ENCODE data around the gene F3.
A peak's percentile ranks its signal among the peaks of the same experiment; 100 is the strongest.

Gene F3

DNA sequence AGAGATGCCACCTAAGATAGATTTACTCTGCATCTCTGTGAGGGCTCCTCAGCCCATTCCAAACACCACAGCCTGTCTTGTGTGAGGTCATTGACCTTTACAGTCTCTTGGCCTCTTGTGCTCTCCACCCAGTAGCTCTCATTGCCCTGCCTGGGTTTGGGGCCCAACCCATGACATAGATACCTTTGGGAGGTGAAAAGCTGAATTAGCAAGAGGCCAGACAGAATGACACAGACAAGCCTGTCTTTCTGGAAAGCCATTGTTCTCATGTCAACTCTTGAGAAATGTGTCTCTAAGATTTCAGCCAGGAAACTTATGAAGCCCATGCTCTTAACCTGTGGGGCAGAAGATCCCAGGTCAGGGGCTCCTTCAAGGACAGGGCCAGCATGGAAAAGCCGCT is 18.4 kb upstream of the F3 start:
- no peak overlapping the region for H3K4me3 ChIP-seq (ENCODE audit: low read length)
- DNase-seq (ENCODE audit: low read depth), result no peak
- TF ChIP-seq, protein P1, sequence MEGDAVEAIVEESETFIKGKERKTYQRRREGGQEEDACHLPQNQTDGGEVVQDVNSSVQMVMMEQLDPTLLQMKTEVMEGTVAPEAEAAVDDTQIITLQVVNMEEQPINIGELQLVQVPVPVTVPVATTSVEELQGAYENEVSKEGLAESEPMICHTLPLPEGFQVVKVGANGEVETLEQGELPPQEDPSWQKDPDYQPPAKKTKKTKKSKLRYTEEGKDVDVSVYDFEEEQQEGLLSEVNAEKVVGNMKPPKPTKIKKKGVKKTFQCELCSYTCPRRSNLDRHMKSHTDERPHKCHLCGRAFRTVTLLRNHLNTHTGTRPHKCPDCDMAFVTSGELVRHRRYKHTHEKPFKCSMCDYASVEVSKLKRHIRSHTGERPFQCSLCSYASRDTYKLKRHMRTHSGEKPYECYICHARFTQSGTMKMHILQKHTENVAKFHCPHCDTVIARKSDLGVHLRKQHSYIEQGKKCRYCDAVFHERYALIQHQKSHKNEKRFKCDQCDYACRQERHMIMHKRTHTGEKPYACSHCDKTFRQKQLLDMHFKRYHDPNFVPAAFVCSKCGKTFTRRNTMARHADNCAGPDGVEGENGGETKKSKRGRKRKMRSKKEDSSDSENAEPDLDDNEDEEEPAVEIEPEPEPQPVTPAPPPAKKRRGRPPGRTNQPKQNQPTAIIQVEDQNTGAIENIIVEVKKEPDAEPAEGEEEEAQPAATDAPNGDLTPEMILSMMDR (IDR thresholded peaks at IDR 0.05; ENCODE audit: insufficient read depth, low read depth, low read length, missing control alignments), result no peak

DNA sequence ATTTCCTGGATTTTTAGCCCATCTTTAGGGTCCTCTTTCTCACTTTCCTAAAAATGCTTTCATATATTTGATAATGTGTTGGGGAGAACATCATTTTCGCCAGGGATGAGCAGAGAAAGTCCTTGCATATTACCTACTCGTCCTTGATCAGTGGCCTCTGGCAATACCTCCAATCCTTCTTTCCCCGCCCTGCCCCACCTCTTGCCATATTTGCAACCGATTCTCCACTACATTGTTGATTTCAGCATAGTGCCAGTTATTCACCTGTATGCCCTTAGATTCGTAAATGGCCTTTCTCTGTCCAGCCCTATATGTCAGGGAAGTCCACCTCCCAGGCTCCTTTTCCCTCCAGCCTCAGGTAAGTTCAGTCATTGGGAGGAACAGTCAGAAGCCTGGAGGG is 13.5 kb upstream of the F3 start:
- no peak overlapping the region for H3K4me3 ChIP-seq (ENCODE audit: low read length)
- no peak for DNase-seq (ENCODE audit: low read depth)
- TF ChIP-seq, protein P1 (IDR thresholded peaks at IDR 0.05; ENCODE audit: insufficient read depth, low read depth, low read length, missing control alignments), result no peak

DNA sequence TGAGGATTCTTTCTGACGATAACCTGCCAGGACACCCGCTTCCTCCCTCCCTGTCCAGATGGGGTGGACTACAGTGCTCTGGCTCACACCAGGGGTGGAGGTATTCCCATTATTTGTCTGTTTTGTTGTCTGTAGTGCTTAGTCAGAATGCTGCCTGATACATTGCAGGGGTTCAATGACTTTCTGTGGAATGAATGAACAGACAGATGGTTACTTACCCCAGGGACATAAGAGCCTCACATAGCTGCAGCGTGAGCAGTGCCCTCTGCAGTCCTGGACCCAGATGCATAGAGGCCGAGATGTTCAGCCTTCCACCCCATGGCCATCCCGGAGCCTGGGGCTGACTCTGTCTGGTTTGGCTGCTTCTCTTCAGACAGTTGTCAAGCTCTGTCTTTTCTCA is 13.0 kb upstream of the F3 start:
- no peak for DNase-seq (ENCODE audit: low read depth)
- TF ChIP-seq, protein P1 (IDR thresholded peaks at IDR 0.05; ENCODE audit: insufficient read depth, low read depth, low read length, missing control alignments), result no peak
- no peak overlapping the region for H3K4me3 ChIP-seq (ENCODE audit: low read length)

DNA sequence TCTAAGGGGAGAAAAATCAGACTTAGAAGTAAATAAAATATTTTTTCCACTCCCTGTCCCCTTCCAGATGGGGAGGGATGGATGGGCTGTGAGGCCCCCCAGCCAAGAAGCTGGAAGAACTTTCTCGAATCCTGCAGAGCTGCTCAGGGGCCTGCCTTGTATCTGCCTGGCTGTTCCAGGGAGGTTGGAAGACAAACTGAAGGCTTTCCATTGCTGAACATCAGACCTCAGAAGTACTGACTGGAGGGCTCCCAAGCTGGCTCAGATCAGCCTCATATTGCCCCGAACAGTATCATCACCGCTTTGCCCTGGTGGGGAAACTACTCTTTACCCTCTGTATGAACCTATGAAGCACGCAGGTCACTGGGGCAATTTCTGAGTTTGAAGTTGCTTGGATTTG is 12.4 kb upstream of the F3 start:
- DNase-seq (ENCODE audit: low read depth), result no peak
- H3K4me3 ChIP-seq (ENCODE audit: low read length), result no peak overlapping the region
- TF ChIP-seq, protein P1 (IDR thresholded peaks at IDR 0.05; ENCODE audit: insufficient read depth, low read depth, low read length, missing control alignments), result no peak

DNA sequence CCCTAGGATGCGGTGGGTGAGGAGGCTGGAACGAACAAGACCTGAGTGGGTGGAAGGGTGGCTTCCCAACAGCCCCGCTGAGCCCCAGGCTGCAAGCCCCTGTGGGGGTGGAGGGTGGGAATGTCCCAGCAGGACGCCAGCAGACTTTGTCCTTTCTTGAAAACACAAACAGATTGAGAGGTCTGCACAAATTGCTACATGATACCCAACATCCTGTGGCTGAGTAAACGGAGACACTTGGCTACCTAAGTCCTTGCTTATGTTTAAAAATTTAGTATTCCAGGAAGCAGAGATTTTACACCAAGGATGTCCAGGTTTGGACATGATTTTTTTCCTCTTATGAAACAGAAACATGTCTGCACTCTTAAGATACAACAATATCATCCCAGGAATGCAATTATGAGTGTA is 11.8 kb upstream of the F3 start:
- TF ChIP-seq, protein P1 (IDR thresholded peaks at IDR 0.05; ENCODE audit: insufficient read depth, low read depth, low read length, missing control alignments), result no peak
- DNase-seq (ENCODE audit: low read depth), result peak; percentile 83
- no peak overlapping the region for H3K4me3 ChIP-seq (ENCODE audit: low read length)

DNA sequence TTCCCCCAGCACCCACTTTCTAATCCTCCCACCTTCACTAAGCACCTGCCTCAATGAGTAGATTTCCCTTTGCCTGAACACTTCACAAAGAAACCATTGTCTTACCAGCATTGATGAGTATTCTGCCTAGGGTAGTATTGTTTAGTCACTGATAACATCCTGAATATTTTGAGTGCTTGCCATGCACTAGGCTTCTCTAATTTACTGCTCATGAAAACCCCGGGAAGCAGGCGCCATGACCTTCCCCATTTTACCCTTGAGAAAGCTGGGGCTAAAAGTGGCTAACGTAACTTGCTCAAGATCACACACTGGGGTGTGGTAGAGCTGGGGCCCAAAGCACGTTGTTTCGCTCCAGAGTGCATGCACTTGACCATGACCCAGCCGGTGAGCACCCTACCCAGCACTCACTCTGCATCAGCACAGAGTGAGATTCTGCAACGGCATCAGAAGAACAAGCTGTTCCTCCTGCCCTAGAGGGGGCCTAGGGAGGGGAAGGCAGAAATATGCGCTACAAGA is 10.6 kb upstream of the F3 start:
- TF ChIP-seq, protein P1 (IDR thresholded peaks at IDR 0.05; ENCODE audit: insufficient read depth, low read depth, low read length, missing control alignments), result no peak
- no peak overlapping the region for H3K4me3 ChIP-seq (ENCODE audit: low read length)
- DNase-seq (ENCODE audit: low read depth), result peak; percentile 63

DNA sequence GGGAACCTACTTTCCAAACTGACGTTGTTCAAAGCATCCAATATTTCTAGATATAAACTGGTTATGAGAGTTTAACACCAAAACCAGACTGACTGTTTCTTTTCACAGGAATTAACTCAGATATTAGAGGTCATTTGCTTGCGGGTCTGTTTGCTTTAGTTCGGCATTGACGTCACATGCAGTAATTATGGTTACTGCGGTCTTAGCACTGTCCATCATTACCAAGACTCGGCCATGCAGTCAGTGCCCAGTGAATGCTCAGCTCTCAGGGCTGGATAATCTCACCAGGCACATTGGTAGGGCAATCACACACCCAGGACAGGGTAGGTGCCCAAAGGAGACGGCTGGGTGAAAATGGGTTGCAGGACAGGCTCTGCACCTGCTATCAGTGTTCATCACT is 9.9 kb upstream of the F3 start:
- no peak overlapping the region for H3K4me3 ChIP-seq (ENCODE audit: low read length)
- no peak for DNase-seq (ENCODE audit: low read depth)
- TF ChIP-seq, protein P1 (IDR thresholded peaks at IDR 0.05; ENCODE audit: insufficient read depth, low read depth, low read length, missing control alignments), result no peak

All from epithelial cell of esophagus (primary cell).